Measurements from ENCODE around the gene CMTM3.
"Not testable (repeated sequence)": the region's sequence is repeated elsewhere in the genome, so short reads cannot be mapped to it uniquely, and the experiment has no call there.

CMTM3 gene

GRCh38 chr16:66604376-66605176 is at the start of gene CMTM3:
Gene CMTM3 (plus strand): TSS chr16:66604704. CDS start chr16:66604806, 102 bp downstream.
- no peak for DNase-seq (ENCODE audit: low spot score)

GRCh38 chr16:66560107-66560506 is 44.4 kb upstream of the CMTM3 start:
- no peak for DNase-seq (ENCODE audit: low spot score)

- DNase-seq (ENCODE audit: low spot score), result no peak
These were observed 43.0 kb upstream of the CMTM3 start for GRCh38 chr16:66561381-66562080.

GRCh38 chr16:66562409-66562808 is 42.1 kb upstream of the CMTM3 start:
- no peak for DNase-seq (ENCODE audit: low spot score)

GRCh38 chr16:66562986-66563385 is 41.5 kb upstream of the CMTM3 start:
- no peak for DNase-seq (ENCODE audit: low spot score)

- DNase-seq (ENCODE audit: low spot score), result no peak
These were observed 40.8 kb upstream of the CMTM3 start for GRCh38 chr16:66563574-66564334.

GRCh38 chr16:66566051-66566901 is 38.2 kb upstream of the CMTM3 start, which contains the start of gene CMTM1:
Gene CMTM1 (plus strand): TSS chr16:66566439. CDS start chr16:66566514, 75 bp downstream.
- DNase-seq (ENCODE audit: low spot score), result no peak

- DNase-seq (ENCODE audit: low spot score), result not testable (repeated sequence)
These were observed 37.2 kb upstream of the CMTM3 start for GRCh38 chr16:66567270-66567669.

GRCh38 chr16:66568355-66568754 is 36.1 kb upstream of the CMTM3 start:
- DNase-seq (ENCODE audit: low spot score), result no peak

- DNase-seq (ENCODE audit: low spot score), result no peak
These were observed 35.4 kb upstream of the CMTM3 start for GRCh38 chr16:66569131-66569530.

GRCh38 chr16:66569827-66570405 is 34.6 kb upstream of the CMTM3 start:
- DNase-seq (ENCODE audit: low spot score), result no peak

- no peak for DNase-seq (ENCODE audit: low spot score)
These were observed 32.1 kb upstream of the CMTM3 start for GRCh38 chr16:66572356-66572755.

GRCh38 chr16:66574081-66574480 is 30.4 kb upstream of the CMTM3 start:
- no peak for DNase-seq (ENCODE audit: low spot score)

GRCh38 chr16:66574531-66574930 is 30.0 kb upstream of the CMTM3 start:
- DNase-seq (ENCODE audit: low spot score), result no peak

- DNase-seq (ENCODE audit: low spot score), result no peak
These were observed 29.4 kb upstream of the CMTM3 start for GRCh38 chr16:66575060-66575459.

GRCh38 chr16:66576296-66576695 is 28.2 kb upstream of the CMTM3 start:
- no peak for DNase-seq (ENCODE audit: low spot score)

GRCh38 chr16:66578651-66579531 is 25.6 kb upstream of the CMTM3 start, which contains the start of gene CMTM2:
Gene CMTM2 (plus strand): TSS chr16:66579463. CDS start chr16:66579608, 145 bp downstream.
- DNase-seq (ENCODE audit: low spot score), result no peak

- no peak for DNase-seq (ENCODE audit: low spot score)
These were observed 23.8 kb upstream of the CMTM3 start for GRCh38 chr16:66580605-66581209.

- no peak for DNase-seq (ENCODE audit: low spot score)
These were observed 23.1 kb upstream of the CMTM3 start for GRCh38 chr16:66581246-66581952.

Measured in Ammon's horn (tissue), 1 donor.